GM10248 (cell line): ENCODE data around the gene RAB11FIP3.

ENCODE experiments used
- CTCF ChIA-PET: fragments of 300-600 bp; sonication (Branson Sonifier 250); formaldehyde crosslinking; extraction: SDS; loops from one replicate; lab custom pipeline; 2021; ENCODE audit warnings: antibody characterized with exemption; lab: Yijun Ruan, JAX
- POLR2A ChIA-PET: fragments of 350-650 bp; sonication (Branson Sonifier 250); formaldehyde crosslinking; extraction: SDS; loops from one replicate; lab custom pipeline; 2020; ENCODE audit warnings: antibody characterized with exemption; lab: Yijun Ruan, JAX
- DNase-seq: peaks from one replicate; pipeline ENCODE4 v3.0.0; 2012; ENCODE audit errors: extremely low spot score
- CTCF ChIP-seq: IDR thresholded peaks from 2 replicates; pipeline ENCODE4 v1.5.1; 2012; ENCODE audit warnings: mild to moderate bottlenecking, low read depth; ENCODE audit errors: extremely low read depth, missing control alignments, control extremely low read depth

Gene RAB11FIP3

GRCh38 chr16:535446-536405, 110.3 kb downstream of the RAB11FIP3 start:
- no peak for DNase-seq
- POLR2A ChIA-PET = no interaction called here
- no peak for TF ChIP-seq CTCF
- CTCF ChIA-PET = no interaction called here

- DNase-seq = no peak
- ChIA-PET POLR2A (no interaction called here), CTCF (interaction anchor here (0.7 to 1.1 kb wide), 2 partner anchors 13 to 14 kb away, joined by 3 read pairs; no protein-coding TSS in a partner anchor)
- no peak for TF ChIP-seq CTCF
These were observed 111.3 kb downstream of the RAB11FIP3 start for GRCh38 chr16:536746-537145.

- CTCF ChIA-PET = interaction anchor here (0.7 to 1.1 kb wide), 2 partner anchors 12 to 15 kb away, joined by 3 read pairs; no protein-coding TSS in a partner anchor
- POLR2A ChIA-PET = no interaction called here
- no peak for TF ChIP-seq CTCF
- no peak for DNase-seq
These were observed 112.2 kb downstream of the RAB11FIP3 start for GRCh38 chr16:537415-538335.

- ChIA-PET POLR2A (interaction anchor here (0.6 kb wide), 1 partner anchor 153 kb away, joined by 6 read pairs; no protein-coding TSS in a partner anchor), CTCF (no interaction called here)
- no peak for DNase-seq
- no peak for TF ChIP-seq CTCF
These were observed 114.6 kb downstream of the RAB11FIP3 start for GRCh38 chr16:539901-540530.

GRCh38 chr16:540645-541340, 115.3 kb downstream of the RAB11FIP3 start:
- CTCF ChIA-PET = no interaction called here
- POLR2A ChIA-PET = interaction anchor here (0.6 kb wide), 2 partner anchors 63 to 154 kb away, joined by 3 to 6 read pairs; no protein-coding TSS in a partner anchor
- TF ChIP-seq CTCF = no peak
- DNase-seq = no peak
